Fibroblast of lung (primary cell): ENCODE results near the gene AKNA.
"Not testable (repeated sequence)": the region's sequence is repeated elsewhere in the genome, so short reads cannot be mapped to it uniquely, and the experiment has no call there.

Experiments used
- EZH2 ChIP-seq: IDR thresholded peaks from 2 replicates; pipeline ENCODE4 v1.5.1; 2012; ENCODE audit warnings: low read length, control low read depth, mild to moderate bottlenecking; ENCODE audit errors: missing control alignments
- TF ChIP-seq, protein P1 (sequence below), 2 donors: IDR thresholded peaks in 1 of 2; conservative IDR thresholded peaks in 1 of 2; 1 replicate in 1 of 2; 2 replicates in 1 of 2; pipeline ENCODE4 v1.5.1; 2011 to 2012; ENCODE audit warnings: low read length in 2 of 2, control low read depth in 1 of 2, inconsistent platforms in 1 of 2, low read depth in 1 of 2, mild to moderate bottlenecking in 1 of 2

DNA sequence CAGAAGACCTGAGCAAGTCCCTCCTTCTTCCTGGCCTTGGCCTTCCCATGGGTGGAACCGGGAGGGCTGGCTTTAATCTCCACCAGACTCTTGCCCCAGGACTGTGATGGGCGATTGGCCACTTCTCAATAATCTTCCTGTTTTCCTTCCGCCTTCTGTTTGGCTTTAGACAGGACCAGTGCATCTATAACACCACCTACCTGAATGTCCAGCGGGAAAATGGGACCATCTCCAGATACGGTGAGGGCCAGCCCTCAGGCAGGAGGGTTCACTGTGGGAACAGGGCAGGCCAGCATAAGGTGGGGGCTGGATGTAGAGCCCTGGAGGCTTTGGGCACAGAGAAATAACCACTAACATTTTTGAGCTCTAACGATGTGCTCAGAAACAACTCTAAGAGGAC, 63.9 kb downstream of the AKNA start:
- TF ChIP-seq, protein P1, sequence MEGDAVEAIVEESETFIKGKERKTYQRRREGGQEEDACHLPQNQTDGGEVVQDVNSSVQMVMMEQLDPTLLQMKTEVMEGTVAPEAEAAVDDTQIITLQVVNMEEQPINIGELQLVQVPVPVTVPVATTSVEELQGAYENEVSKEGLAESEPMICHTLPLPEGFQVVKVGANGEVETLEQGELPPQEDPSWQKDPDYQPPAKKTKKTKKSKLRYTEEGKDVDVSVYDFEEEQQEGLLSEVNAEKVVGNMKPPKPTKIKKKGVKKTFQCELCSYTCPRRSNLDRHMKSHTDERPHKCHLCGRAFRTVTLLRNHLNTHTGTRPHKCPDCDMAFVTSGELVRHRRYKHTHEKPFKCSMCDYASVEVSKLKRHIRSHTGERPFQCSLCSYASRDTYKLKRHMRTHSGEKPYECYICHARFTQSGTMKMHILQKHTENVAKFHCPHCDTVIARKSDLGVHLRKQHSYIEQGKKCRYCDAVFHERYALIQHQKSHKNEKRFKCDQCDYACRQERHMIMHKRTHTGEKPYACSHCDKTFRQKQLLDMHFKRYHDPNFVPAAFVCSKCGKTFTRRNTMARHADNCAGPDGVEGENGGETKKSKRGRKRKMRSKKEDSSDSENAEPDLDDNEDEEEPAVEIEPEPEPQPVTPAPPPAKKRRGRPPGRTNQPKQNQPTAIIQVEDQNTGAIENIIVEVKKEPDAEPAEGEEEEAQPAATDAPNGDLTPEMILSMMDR (conservative IDR thresholded peaks at IDR 0.05 in 1 of 2, IDR thresholded peaks at IDR 0.05 in 1 of 2; ENCODE audit: low read depth in 1 of 2, low read length in 2 of 2): not testable (repeated sequence)
- TF ChIP-seq EZH2: not testable (repeated sequence)
